NT2/D1 (cell line): ENCODE data around the gene NECTIN4.
A peak's percentile ranks its signal among the peaks of the same experiment; 100 is the strongest.
"Not testable (repeated sequence)": the region's sequence is repeated elsewhere in the genome, so short reads cannot be mapped to it uniquely, and the experiment has no call there.

Experiments
- DNase-seq: peaks from one replicate; pipeline ENCODE4 v3.0.0-alpha.2; 2011; ENCODE audit warnings: low read depth, low spot score
- H3K27me3 ChIP-seq: 2 replicates; pipeline ENCODE4 v1.6.0; 2011; ENCODE audit warnings: mild to moderate bottlenecking; ENCODE audit not compliant: insufficient read length, insufficient read depth
- H3K36me3 ChIP-seq: 2 replicates; pipeline ENCODE4 v1.6.1; 2011; ENCODE audit warnings: mild to moderate bottlenecking, low read length, mixed read lengths; ENCODE audit not compliant: insufficient read depth, insufficient read length
- H3K4me1 ChIP-seq: 2 replicates; pipeline ENCODE4 v1.5.1; 2011; ENCODE audit not compliant: insufficient read depth, insufficient read length
- H3K4me3 ChIP-seq: 2 replicates; pipeline ENCODE4 v1.5.1; 2011; ENCODE audit warnings: low read depth; ENCODE audit not compliant: insufficient read length
- H3K9ac ChIP-seq: 2 replicates; pipeline ENCODE4 v1.6.0; 2011; ENCODE audit warnings: low read depth; ENCODE audit not compliant: insufficient read length
- H3K9me3 ChIP-seq: 2 replicates; pipeline ENCODE4 v1.5.1; 2011; ENCODE audit warnings: mild to moderate bottlenecking, low read length; ENCODE audit not compliant: insufficient read depth
- SUZ12 ChIP-seq: IDR thresholded peaks from 2 replicates; pipeline ENCODE4 v1.6.1; 2011; ENCODE audit not compliant: insufficient read length, insufficient read depth; ENCODE audit errors: extremely low read depth
- YY1 ChIP-seq: IDR thresholded peaks from 2 replicates; pipeline ENCODE4 v1.6.1; 2011; ENCODE audit not compliant: insufficient read length, insufficient read depth
- ZNF274 ChIP-seq: IDR thresholded peaks from 2 replicates; pipeline ENCODE4 v1.6.1; 2011; ENCODE audit warnings: mild to moderate bottlenecking, low read depth, low read length

The NECTIN4 gene

GRCh38 chr1:161031874-161032273 lies 57.5 kb downstream of the NECTIN4 start:
- no peak overlapping the region for H3K4me3 ChIP-seq
- TF ChIP-seq SUZ12 = no peak
- no peak for TF ChIP-seq ZNF274
- TF ChIP-seq YY1 = no peak
- no peaks in the 10 kb centered on the region for H3K4me1 ChIP-seq
- no peaks in the 10 kb centered on the region for H3K27me3 ChIP-seq
- no peak overlapping the region for H3K9ac ChIP-seq
- H3K9me3 ChIP-seq = peaks cover 20% of the 10 kb centered on the region
- DNase-seq = no peak
- H3K36me3 ChIP-seq = no peaks in the 10 kb centered on the region

- DNase-seq, H3K27me3 ChIP-seq, H3K36me3 ChIP-seq, H3K4me1 ChIP-seq, H3K4me3 ChIP-seq, H3K9ac ChIP-seq: not testable (repeated sequence)
- peaks cover 20% of the 10 kb centered on the region for H3K9me3 ChIP-seq
Measured at GRCh38 chr1:161029466-161029865, 59.9 kb downstream of the NECTIN4 start.

GRCh38 chr1:161026954-161027353 lies 62.4 kb downstream of the NECTIN4 start:
- H3K27me3 ChIP-seq, H3K9ac ChIP-seq, H3K36me3 ChIP-seq, DNase-seq, H3K4me1 ChIP-seq, H3K4me3 ChIP-seq: not testable (repeated sequence)
- peaks cover 20% of the 10 kb centered on the region for H3K9me3 ChIP-seq

GRCh38 chr1:161022432-161022831 lies 66.9 kb downstream of the NECTIN4 start:
- not testable (repeated sequence) for H3K4me3 ChIP-seq, H3K27me3 ChIP-seq, H3K9me3 ChIP-seq, DNase-seq, H3K9ac ChIP-seq, H3K36me3 ChIP-seq
- peaks cover 11% of the 10 kb centered on the region for H3K4me1 ChIP-seq

- no peak for TF ChIP-seq ZNF274
- TF ChIP-seq YY1 = no peak
- TF ChIP-seq SUZ12 = no peak
- peaks cover 11% of the 10 kb centered on the region for H3K4me1 ChIP-seq
- peak overlapping the region; percentile 84 for H3K9ac ChIP-seq
- H3K27me3 ChIP-seq = no peaks in the 10 kb centered on the region
- DNase-seq = no peak
- H3K36me3 ChIP-seq = no peaks in the 10 kb centered on the region
- no peaks in the 10 kb centered on the region for H3K9me3 ChIP-seq
- peak overlapping the region; percentile 59 for H3K4me3 ChIP-seq
Measured at GRCh38 chr1:161021970-161022353, 67.4 kb downstream of the NECTIN4 start.

- no peaks in the 10 kb centered on the region for H3K9me3 ChIP-seq
- peak overlapping the region; percentile 99 for H3K4me3 ChIP-seq
- DNase-seq = peak; percentile 97
- TF ChIP-seq YY1 = no peak
- TF ChIP-seq SUZ12 = no peak
- no peak for TF ChIP-seq ZNF274
- peaks cover 11% of the 10 kb centered on the region for H3K4me1 ChIP-seq
- no peaks in the 10 kb centered on the region for H3K36me3 ChIP-seq
- no peaks in the 10 kb centered on the region for H3K27me3 ChIP-seq
- H3K9ac ChIP-seq = peak overlapping the region; percentile 96
Measured at GRCh38 chr1:161021165-161021969, 68.0 kb downstream of the NECTIN4 start.
